ENCODE measurements around the gene CLIC5.

DNA sequence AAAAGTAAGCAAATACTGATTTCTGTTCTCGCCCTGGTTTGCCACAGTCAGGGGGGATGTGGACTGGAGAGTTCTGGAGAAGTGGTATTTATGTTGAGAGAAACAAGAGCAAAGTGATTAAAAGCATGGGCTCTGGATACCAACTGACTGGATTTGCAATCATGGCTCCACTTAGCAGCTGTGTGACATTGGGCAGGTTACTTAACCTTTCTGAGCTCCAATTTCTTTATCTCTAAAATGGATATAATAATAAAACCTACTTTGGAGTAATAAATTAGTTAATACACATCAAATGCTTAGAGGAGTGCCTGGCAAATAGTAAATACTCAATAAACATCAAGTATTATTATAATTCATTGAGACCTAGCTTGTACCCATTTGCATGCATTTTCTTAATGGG, 111.7 kb downstream of the CLIC5 start:
- TF ChIP-seq, protein P1, sequence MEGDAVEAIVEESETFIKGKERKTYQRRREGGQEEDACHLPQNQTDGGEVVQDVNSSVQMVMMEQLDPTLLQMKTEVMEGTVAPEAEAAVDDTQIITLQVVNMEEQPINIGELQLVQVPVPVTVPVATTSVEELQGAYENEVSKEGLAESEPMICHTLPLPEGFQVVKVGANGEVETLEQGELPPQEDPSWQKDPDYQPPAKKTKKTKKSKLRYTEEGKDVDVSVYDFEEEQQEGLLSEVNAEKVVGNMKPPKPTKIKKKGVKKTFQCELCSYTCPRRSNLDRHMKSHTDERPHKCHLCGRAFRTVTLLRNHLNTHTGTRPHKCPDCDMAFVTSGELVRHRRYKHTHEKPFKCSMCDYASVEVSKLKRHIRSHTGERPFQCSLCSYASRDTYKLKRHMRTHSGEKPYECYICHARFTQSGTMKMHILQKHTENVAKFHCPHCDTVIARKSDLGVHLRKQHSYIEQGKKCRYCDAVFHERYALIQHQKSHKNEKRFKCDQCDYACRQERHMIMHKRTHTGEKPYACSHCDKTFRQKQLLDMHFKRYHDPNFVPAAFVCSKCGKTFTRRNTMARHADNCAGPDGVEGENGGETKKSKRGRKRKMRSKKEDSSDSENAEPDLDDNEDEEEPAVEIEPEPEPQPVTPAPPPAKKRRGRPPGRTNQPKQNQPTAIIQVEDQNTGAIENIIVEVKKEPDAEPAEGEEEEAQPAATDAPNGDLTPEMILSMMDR (IDR thresholded peaks at IDR 0.05) = no peak
- TF ChIP-seq POLR2A (IDR thresholded peaks at IDR 0.05) = no peak
- no peak for TF ChIP-seq POLR2AphosphoS5 (IDR thresholded peaks at IDR 0.05)
